Measurements from ENCODE around the gene EDN3.
"Not testable (repeated sequence)": the region's sequence is repeated elsewhere in the genome, so short reads cannot be mapped to it uniquely, and the experiment has no call there.

The EDN3 gene

GRCh38 chr20:59333951-59334350 is 33.5 kb downstream of the EDN3 start:
- H3K4me3 ChIP-seq (ENCODE audit: low read depth, low read length), result no peak overlapping the region
- TF ChIP-seq CTCF (conservative IDR thresholded peaks at IDR 0.05; ENCODE audit: low read depth, low read length), result no peak
- no peak for DNase-seq (ENCODE audit: low read depth)

GRCh38 chr20:59334651-59335300 is 34.4 kb downstream of the EDN3 start:
- TF ChIP-seq CTCF (conservative IDR thresholded peaks at IDR 0.05; ENCODE audit: low read depth, low read length), result no peak
- DNase-seq (ENCODE audit: low read depth), result no peak
- no peak overlapping the region for H3K4me3 ChIP-seq (ENCODE audit: low read depth, low read length)

GRCh38 chr20:59335377-59335776 is 35.0 kb downstream of the EDN3 start:
- no peak for TF ChIP-seq CTCF (conservative IDR thresholded peaks at IDR 0.05; ENCODE audit: low read depth, low read length)
- H3K4me3 ChIP-seq (ENCODE audit: low read depth, low read length), result no peak overlapping the region
- no peak for DNase-seq (ENCODE audit: low read depth)

GRCh38 chr20:59336540-59336939 is 36.1 kb downstream of the EDN3 start:
- TF ChIP-seq CTCF (conservative IDR thresholded peaks at IDR 0.05; ENCODE audit: low read depth, low read length), result no peak
- no peak for DNase-seq (ENCODE audit: low read depth)
- no peak overlapping the region for H3K4me3 ChIP-seq (ENCODE audit: low read depth, low read length)

- DNase-seq (ENCODE audit: low read depth); H3K4me3 ChIP-seq (ENCODE audit: low read depth, low read length): not testable (repeated sequence)
These were observed 38.0 kb downstream of the EDN3 start for GRCh38 chr20:59338444-59338843.

GRCh38 chr20:59340201-59340885 is 39.9 kb downstream of the EDN3 start:
- no peak overlapping the region for H3K4me3 ChIP-seq (ENCODE audit: low read depth, low read length)
- no peak for TF ChIP-seq CTCF (conservative IDR thresholded peaks at IDR 0.05; ENCODE audit: low read depth, low read length)
- DNase-seq (ENCODE audit: low read depth), result no peak

- H3K4me3 ChIP-seq (ENCODE audit: low read depth, low read length); DNase-seq (ENCODE audit: low read depth): not testable (repeated sequence)
These were observed 41.0 kb downstream of the EDN3 start for GRCh38 chr20:59341285-59342022.
